ENCODE results near the gene PAPLN.

PAPLN gene

DNA sequence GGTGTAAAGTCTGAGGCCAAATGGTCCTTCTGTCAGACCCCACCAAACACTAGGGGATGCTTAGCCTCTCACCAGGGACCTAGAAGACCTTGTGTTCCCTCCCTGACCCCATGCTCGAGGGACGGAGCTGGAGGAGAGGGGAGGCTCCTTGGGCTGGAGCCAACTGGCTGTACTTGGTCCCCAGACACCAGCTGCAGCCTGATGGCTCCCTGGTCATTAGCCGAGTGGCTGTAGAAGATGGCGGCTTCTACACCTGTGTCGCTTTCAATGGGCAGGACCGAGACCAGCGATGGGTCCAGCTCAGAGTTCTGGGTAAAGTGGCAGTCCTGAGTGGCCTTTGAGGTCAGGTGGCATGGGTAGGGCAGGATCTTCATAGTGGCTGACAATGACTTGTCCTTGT lies 29.0 kb downstream of the PAPLN start:
- Histone ChIP-seq H3K27me3 (ENCODE audit: insufficient read depth, low read length) (no peaks in the 10 kb centered on the region; the same call in none of the 2 replicates), H3F3A (ENCODE audit: insufficient read depth, low read length) (no peaks in the 10 kb centered on the region), H3K36me3 (ENCODE audit: insufficient read depth, low read length) (no peaks in the 10 kb centered on the region), H4K20me1 (ENCODE audit: insufficient read depth, low read length) (no peaks in the 10 kb centered on the region), H3K79me2 (ENCODE audit: insufficient read depth, low read length) (no peaks in the 10 kb centered on the region), H3K9ac (ENCODE audit: low read length) (no peak overlapping the region), H3K9me3 (ENCODE audit: low read length) (no peaks in the 10 kb centered on the region), H3K9me2 (ENCODE audit: low read depth, low read length) (no peaks in the 10 kb centered on the region), H2AFZ (ENCODE audit: low read length) (no peak overlapping the region), H3K4me2 (ENCODE audit: low read length) (no peak overlapping the region), H3K4me3 (ENCODE audit: low read depth, low read length, poor library complexity, severe bottlenecking) (no peak overlapping the region), H3K27ac (ENCODE audit: low read depth, low read length, poor library complexity, severe bottlenecking) (no peak overlapping the region), H3K4me1 (ENCODE audit: insufficient read depth, low read length, severe bottlenecking) (peaks cover 21% of the 10 kb centered on the region)
- no peak for TF ChIP-seq CTCF (IDR thresholded peaks at IDR 0.05; ENCODE audit: low read length)
- TF ChIP-seq EZH2 (IDR thresholded peaks at IDR 0.05; ENCODE audit: borderline replicate concordance, low read length) = no peak

DNA sequence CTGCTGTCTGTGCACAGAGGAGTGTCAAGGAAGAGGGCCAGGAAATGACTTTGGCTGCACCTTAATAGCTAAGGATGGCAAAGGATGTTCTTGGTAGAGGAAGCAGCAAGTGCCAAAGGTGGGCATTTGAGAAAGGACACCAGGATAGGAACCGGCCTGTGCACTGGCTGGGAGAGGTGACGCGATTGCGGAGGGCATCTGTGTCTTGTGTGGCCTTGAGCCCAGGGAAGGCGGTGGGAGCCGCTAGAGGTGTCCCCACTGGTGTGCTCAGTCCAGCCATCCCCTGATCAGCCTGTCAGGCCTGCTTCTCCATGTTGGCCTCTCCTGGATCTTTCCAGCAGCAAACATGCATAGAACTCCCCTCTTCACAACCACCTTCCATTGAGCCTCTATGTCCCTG lies 30.2 kb downstream of the PAPLN start:
- Histone ChIP-seq H3K27ac (ENCODE audit: low read depth, low read length, poor library complexity, severe bottlenecking) (no peak overlapping the region), H4K20me1 (ENCODE audit: insufficient read depth, low read length) (no peaks in the 10 kb centered on the region), H3K4me2 (ENCODE audit: low read length) (no peak overlapping the region), H2AFZ (ENCODE audit: low read length) (no peak overlapping the region), H3K9me3 (ENCODE audit: low read length) (no peaks in the 10 kb centered on the region), H3K27me3 (ENCODE audit: insufficient read depth, low read length) (no peaks in the 10 kb centered on the region; the same call in none of the 2 replicates), H3K9ac (ENCODE audit: low read length) (no peak overlapping the region), H3K4me3 (ENCODE audit: low read depth, low read length, poor library complexity, severe bottlenecking) (no peak overlapping the region), H3K79me2 (ENCODE audit: insufficient read depth, low read length) (no peaks in the 10 kb centered on the region), H3K36me3 (ENCODE audit: insufficient read depth, low read length) (no peaks in the 10 kb centered on the region), H3F3A (ENCODE audit: insufficient read depth, low read length) (0 out of 2 replicates have a peak, but pooled peaks cover 4% of the 10 kb centered on the region), H3K9me2 (ENCODE audit: low read depth, low read length) (no peaks in the 10 kb centered on the region), H3K4me1 (ENCODE audit: insufficient read depth, low read length, severe bottlenecking) (peaks cover 28% of the 10 kb centered on the region)
- no peak for TF ChIP-seq EZH2 (IDR thresholded peaks at IDR 0.05; ENCODE audit: borderline replicate concordance, low read length)
- TF ChIP-seq CTCF (IDR thresholded peaks at IDR 0.05; ENCODE audit: low read length) = no peak

DNA sequence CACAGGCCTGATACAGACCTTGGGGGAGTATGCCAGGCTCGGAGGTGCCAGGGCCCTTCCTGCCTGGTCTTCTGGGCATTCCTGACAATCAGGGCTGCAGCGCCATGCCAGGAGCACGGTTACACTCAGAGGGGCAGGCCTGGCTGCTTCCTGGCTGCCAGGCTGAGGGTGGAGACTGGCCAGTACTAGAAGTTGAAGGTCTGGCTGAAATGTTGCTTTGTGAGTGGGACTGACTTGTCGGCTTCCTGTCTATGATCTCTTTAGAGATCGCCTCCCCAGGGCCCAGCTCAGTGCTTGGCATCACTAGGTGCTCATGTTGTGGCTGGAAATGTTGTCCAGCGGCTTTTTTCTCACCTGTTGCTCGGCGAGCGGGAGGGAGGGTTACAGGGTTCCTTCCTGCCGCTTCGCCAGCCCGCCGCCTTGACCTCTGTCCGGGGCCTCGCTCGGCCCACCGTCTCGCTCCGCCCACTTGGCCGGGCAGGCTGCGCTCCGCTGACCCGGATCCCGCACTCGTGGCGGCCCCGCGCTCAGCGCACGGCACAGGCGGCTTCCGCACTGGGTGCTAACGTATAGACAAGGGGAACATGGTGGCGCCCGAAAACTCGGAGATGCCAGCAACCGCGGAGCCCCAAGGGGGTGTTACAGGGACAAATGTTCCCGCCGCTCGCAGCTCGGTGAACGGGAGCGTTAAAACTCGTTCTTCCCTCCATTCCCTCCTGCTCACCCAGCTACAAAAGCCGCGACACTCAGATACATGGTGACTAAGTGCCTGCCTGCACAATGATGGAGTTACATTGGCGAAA lies 32.6 kb downstream of the PAPLN start:
- peak overlapping the region; percentile 80 for H2AFZ ChIP-seq (ENCODE audit: low read length)
- H3K9me3 ChIP-seq (ENCODE audit: low read length) = no peaks in the 10 kb centered on the region
- H3K4me3 ChIP-seq (ENCODE audit: low read depth, low read length, poor library complexity, severe bottlenecking) = peak overlapping the region; percentile 52
- peaks cover 49% of the 10 kb centered on the region for H3K4me1 ChIP-seq (ENCODE audit: insufficient read depth, low read length, severe bottlenecking)
- TF ChIP-seq CTCF (IDR thresholded peaks at IDR 0.05; ENCODE audit: low read length) (no peak), EZH2 (IDR thresholded peaks at IDR 0.05; ENCODE audit: borderline replicate concordance, low read length) (no peak)
- H3K36me3 ChIP-seq (ENCODE audit: insufficient read depth, low read length) = no peaks in the 10 kb centered on the region
- 0 out of 2 replicates have a peak, but pooled peaks cover 4% of the 10 kb centered on the region for H3F3A ChIP-seq (ENCODE audit: insufficient read depth, low read length)
- H3K9me2 ChIP-seq (ENCODE audit: low read depth, low read length) = no peaks in the 10 kb centered on the region
- H3K9ac ChIP-seq (ENCODE audit: low read length) = peak overlapping the region; percentile 59
- H3K27ac ChIP-seq (ENCODE audit: low read depth, low read length, poor library complexity, severe bottlenecking) = peak overlapping the region; percentile 73
- no peaks in the 10 kb centered on the region for H4K20me1 ChIP-seq (ENCODE audit: insufficient read depth, low read length)
- H3K4me2 ChIP-seq (ENCODE audit: low read length) = peak overlapping the region; percentile 66
- no peaks in the 10 kb centered on the region for H3K27me3 ChIP-seq (ENCODE audit: insufficient read depth, low read length)
- H3K79me2 ChIP-seq (ENCODE audit: insufficient read depth, low read length) = no peaks in the 10 kb centered on the region
